Gastroesophageal sphincter (tissue), 3 donors: ENCODE data around the gene LTO1.

Experiments used
- CTCF ChIP-seq, 4 experiments: fragments of 200-600 bp in 2 of 4; fragments of 450-650 bp in 2 of 4; sonication (generic) in 1 of 4; IDR thresholded peaks; one replicate each; pipeline ENCODE4 v1.5.1; 2017 to 2019; ENCODE audit warnings: antibody characterized with exemption in 4 of 4, mild to moderate bottlenecking in 2 of 4, moderate library complexity in 2 of 4
- POLR2AphosphoS5 ChIP-seq: sonication (generic); formaldehyde crosslinking; IDR thresholded peaks from one replicate; pipeline ENCODE4 v1.6.1; 2017; ENCODE audit warnings: antibody characterized with exemption

GRCh38 chr11:69697469-69697843, 22.3 kb upstream of the LTO1 start:
- TF ChIP-seq POLR2AphosphoS5: no peak
- no peak for TF ChIP-seq CTCF (IDR thresholded peaks at IDR 0.05)
